ENCODE measurements around the gene RUNX3.

RUNX3 gene

DNA sequence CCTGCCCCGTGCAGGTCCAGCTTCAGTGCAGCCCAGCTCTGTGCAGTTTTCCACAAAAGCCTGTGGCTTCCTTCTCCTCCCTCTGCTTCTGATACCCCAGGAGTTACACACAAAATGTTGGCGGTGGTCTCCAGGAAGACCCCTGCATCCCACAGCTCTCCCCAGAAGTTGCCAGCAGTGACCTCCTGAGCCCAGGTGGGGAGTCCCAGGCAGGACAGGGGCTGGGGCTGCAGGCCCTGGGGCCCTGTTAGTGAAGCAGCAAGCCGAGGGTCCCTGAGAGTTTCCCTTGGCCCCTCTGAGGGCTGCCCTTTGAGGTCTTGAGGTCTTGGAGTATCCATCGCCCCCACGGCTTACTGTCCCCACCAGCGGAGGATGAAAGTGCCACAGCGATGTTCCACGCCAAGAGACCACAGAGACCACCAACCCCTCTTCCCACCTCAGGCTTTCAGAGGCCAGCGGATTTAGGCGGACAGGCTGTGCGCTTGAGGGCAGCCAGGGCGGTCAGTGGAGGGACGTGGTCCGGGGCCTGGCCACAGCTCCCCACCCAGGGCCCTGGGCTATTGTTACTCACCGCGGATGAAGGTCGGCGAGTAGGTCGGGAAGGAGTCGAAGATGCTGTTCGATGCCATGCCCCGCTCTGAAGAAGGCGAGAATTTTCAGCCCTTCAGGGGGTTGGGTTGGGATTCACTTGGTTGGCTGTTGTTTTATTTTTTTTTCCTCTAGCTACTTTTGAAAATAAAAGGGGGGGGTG is 34.0 kb upstream of the RUNX3 start:
- DNase-seq (ENCODE audit: extremely low spot score, insufficient read length, low read depth): no peak
- no peak for FAIRE-seq

DNA sequence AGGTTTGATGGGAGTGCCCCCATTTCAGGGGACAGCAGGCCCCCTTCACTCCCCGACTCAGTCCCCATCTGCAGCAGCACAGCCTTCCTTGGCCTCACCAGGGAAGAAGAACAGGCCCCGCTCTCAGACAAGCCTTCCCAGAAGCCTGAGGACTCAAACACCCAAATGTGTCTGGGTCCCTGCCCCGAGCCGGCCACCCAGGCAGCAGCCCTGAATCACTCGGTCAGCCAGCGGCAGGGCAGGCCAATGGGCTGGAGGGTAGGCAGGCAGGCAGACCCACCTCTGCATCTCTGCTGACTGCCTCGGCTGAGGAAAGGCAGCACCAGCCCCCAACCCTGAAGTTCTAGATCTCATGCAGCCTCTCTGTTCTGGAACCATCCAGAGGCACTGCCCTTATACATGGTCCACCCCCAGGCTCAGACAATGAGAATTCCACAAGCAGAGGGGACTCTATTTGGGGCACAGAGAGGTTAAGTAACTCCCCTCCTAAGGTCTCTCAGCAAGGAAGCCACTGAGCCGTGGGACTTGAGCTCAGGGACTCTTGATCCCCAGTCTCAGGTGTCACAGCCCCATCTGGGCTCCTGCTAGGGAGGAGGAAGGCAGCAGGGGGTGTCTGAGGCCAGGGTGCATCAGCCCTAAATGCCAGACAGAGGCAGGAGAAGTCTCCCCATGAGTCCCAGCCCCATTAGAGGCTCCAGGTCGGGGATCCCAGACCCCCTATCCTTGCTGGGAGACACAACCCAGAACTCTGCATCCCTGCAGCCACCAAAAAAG is 33.2 kb upstream of the RUNX3 start:
- FAIRE-seq (peak; percentile 97), DNase-seq (ENCODE audit: extremely low spot score, insufficient read length, low read depth) (no peak)

DNA sequence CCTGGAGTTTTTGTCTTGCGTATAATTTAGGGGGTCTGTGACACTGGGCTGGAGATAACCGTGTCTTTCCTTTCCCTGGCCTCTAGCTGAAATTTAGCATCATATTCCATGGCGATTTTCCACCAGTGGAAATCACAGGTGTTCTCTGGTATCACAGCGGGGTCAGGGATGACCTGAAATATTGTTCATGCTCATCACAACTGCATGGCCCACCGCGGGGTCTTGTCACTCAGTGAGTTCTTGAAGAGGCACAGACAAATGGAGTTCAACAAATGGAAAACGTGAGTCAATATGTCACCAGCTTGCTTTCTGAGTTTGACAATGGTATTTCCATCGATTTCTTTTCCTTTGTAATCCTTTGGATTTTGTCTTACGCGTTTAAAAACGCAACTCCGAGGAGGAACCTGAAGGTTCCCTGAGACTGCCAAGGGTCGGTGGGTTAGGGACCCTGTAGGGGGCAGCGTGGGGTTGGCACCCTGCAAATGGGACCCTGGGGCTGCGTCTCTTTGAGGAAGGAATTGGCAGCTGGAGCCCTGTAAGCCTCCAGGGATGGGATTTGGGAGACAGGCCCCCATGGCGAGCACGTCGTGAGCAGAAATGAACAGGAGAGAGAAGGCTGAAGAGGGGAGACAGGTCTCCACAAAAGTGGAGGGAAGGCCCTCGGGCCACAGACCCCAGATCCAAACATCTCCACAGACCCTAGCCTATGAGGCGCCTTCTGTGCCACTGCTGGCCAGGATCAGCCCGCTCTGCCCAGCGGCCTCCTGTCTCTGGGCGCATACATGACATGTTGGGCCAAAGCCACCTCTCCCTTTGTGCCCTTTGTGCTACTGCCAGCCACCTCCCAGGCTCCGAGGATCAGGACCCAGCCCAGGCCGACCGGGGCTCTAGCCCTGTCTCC is 32.1 kb upstream of the RUNX3 start:
- FAIRE-seq (no peak), DNase-seq (ENCODE audit: extremely low spot score, insufficient read length, low read depth) (no peak)

DNA sequence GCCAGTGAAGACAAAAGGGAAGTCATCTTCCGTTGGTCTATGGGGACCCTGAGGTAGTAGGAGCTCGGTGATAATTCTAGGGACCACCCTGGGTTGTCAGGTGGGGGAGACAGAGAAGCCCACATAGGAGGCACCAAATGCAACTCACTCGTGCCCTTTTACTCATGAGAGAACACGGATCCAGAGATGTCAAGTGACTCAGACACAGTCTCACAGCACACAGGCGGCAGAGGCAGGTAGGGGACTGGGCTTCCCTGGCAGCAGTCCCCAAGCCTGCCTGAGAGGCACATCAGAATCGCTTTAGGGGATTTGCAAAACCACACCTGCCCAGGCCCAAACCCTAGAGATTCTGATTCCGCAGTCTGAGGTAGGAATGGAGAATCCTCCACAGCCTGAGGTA is 31.3 kb upstream of the RUNX3 start:
- DNase-seq (ENCODE audit: extremely low spot score, insufficient read length, low read depth): no peak
- no peak for FAIRE-seq

DNA sequence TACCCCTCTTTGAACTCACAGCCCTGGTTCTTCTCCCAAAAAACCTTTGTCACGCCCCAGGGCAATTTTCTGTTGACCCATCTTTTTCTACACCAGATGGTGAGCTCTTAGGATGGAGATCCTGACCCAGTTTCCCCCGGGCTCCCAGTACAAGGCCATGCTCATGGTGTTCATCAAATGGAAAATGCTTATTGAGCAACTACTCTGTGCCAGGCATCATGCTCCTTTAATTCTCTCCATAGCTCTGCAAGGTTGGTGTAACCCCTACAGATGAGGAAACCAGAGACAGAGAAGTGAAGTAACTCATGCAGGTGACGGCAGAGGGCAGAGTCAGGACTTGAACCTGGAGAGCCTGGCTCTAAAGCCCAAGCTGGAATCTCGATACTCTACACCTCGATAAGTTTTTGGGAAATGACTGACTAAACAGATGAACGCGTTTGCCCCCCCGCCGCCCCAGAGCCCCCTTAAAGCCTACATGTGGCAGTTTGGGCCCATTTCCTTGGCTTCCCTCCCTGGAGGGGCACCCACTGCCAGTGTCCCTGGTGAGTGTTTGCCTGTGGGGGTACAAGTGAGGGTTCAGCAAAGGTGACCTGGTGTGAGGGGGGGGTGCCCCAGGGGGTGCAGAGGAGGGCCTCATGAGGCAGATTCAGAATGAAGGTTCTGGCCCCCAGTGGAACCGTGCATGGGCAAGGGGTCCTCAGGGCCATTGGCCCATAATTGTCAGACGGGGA is 30.2 kb upstream of the RUNX3 start:
- DNase-seq (ENCODE audit: extremely low spot score, insufficient read length, low read depth): no peak
- no peak for FAIRE-seq

DNA sequence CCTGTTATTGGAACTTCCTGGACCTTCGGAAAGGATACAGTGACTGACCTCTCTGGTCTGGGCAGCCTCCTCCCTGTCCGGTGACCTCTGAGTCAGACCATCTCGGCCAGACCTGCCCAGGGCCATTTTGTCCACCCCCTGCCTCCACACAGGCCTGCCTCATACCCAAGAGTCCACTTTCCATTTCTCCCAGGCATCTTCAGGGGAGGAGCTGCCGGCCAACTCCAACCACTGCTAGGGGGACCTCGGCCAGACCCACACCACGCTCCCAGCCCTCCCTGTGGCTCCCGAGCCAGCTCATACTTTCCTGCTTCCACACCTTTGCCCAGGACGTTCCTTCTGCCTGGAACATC is 29.5 kb upstream of the RUNX3 start:
- FAIRE-seq (no peak), DNase-seq (ENCODE audit: extremely low spot score, insufficient read length, low read depth) (no peak)

DNA sequence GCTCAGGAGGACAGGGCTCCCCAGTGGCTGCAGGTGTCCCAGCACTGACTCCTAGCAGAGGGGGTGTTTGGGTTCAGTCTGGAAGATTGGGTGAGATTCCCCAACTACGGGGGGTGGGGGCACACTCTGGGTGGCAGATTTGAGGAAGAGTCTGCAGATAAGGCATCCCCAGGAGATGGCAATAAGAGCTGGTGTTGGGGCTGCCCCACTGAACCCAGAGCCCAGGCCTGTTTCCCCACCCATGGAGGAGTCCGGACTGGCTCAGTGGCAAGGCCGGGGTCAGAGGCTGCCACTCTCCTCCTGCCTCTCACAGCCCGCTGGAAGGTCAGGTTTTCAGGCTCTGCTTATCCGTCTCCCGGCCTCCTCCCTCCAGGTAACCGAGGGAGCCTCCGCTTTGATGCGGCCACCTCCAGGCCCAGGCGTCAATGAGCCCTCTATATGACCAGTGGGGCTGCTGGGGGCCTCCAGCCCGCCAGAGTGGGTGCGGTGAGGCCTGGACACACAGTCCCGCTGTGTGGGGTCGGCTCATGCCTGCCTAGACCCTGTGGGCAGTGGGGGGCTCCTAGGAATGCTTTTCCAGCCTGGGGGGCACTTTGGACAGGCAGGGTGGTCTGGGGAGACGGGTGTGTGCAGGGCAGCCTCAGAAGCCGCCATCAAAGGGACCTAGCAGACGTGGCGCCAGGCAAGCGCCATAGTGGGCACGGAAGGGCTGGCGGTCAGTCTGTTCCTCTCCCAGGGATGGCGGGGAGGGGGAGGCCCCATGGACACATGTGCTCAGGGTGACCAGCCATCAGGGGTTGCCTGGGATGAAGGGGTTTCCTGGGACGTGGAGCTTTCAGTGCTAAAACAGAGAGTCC is 28.9 kb upstream of the RUNX3 start:
- DNase-seq (ENCODE audit: extremely low spot score, insufficient read length, low read depth) (no peak), FAIRE-seq (no peak)

DNA sequence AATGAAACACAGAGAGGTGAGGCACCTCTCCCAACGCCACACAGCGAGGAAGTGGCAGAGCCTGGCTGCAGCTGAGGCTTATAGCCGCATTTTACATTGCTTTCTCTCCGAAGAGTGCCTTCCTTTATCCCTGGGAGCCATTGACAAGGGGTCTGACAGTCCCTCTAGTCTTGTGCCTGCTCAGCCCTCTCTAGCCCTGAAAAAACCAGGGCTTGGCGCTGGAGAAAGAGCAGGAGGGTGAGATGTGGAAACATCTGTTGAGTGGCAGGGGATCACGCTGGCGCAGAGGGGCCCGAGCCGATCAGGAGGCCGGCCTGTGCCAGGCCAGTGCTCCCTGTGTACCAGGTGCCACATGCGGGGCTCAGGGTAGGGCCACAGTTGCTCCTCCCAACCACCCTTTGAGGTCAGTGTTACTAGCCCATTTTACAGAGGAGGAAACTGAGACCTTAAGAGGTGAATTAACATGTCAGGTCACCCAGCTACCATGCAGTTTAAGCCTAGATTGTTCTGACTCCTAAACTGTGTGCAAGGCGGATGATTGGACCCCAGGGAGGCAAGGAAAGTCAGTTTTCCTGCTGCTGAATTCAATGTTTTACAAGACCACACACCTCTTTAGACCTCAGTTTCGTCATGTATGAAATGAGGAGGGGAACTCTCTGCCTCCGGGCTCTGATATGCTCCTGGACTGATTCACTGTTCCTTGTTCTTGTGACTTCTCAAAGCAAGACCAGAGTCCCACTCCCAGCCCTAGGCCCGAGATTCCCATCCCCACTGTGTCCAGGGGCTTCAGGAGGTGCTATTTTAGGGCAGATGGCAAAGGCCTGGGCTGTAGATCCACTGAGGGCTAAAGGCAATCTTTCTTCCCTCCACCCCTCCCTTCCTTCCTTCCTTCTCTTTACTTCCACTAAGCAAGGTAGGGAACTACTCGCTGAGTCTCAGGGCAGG is 28.0 kb upstream of the RUNX3 start:
- DNase-seq (ENCODE audit: extremely low spot score, insufficient read length, low read depth) (no peak), FAIRE-seq (peak; percentile 5)

DNA sequence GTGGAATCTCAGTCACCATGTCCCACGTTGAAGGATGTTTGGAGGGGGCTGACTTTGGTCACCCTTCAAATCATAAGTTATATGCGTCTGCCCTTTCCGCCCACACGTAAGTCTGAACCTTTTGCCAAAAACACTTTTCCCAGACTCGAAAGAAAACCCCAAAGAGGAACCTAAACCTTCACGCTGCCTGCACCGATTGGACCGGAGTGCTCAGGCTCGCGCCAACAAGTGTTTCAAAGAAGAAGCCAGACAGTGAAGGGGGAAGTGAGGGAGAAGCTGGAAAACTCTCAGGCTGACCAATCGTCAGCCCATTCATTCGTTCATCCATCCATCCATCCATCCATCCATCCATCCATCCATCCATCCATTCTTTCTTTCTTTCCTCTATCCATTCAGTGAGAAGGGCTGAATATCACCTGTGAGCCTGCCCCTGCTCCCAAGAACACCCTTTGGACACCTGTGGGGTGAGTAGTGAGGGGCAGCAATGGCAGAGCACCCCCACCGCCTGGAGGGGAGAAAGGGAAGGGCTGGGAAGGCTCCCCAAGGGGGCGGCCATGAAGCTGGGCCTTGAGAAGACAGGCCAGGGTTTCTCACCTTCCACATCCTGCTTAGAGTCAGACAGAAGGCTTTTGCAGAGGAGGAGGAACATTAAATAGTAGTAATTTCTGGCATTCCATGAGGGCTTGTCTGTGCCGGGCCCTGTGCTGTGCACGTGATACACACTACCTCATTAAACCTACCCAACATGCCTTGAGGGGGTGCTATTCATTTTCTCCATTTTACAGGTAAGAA is 27.1 kb upstream of the RUNX3 start:
- DNase-seq (ENCODE audit: extremely low spot score, insufficient read length, low read depth): no peak
- peak; percentile 93 for FAIRE-seq

DNA sequence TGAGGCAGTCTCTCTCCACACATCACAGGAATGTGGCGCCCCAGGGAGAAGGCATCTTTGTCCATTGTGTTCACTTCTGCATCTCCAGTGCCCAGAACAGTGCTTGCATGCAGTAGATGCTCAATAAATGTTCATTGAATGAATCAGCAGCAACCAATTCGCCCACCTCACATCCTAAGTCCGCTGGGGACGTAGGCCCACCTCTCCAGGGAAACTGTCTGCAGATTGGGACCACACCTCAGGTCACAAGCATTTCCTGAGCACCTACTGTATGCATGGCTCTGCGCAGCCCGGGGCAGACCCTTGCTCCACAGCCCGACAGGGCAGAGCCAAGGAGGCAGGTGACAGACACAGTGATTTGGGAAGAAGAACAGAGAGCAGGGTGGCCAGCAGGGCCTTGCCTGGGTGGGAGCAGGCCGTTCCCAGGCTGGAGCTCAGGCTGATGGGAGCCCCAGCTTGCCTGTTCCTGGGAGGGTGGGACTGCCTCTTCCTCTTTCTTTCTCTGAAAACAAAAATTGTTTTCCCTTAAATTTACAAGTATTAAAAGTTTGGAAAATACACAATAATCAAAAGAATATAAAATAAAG is 25.8 kb upstream of the RUNX3 start:
- no peak for DNase-seq (ENCODE audit: extremely low spot score, insufficient read length, low read depth)
- no peak for FAIRE-seq

DNA sequence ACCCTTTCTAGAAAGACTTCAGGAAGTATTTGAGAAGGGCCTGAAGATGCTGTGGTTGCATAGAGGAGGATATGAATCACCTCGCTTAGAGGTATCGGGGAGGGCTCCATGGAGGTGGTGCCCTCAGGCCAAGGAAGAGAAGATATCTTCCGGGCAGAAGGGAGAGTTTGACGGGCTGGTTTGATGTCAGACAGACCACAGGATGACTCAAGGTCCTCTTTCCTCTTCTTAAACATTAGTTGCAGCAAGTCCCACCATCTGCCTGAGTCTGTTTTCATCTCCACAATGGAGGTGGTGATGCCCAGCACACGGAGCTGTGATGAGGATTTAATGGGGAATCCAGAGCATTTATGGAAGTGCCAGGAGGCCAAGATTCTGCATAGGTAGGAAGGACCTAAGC is 25.1 kb upstream of the RUNX3 start:
- DNase-seq (ENCODE audit: extremely low spot score, insufficient read length, low read depth): no peak
- FAIRE-seq: peak; percentile 95

DNA sequence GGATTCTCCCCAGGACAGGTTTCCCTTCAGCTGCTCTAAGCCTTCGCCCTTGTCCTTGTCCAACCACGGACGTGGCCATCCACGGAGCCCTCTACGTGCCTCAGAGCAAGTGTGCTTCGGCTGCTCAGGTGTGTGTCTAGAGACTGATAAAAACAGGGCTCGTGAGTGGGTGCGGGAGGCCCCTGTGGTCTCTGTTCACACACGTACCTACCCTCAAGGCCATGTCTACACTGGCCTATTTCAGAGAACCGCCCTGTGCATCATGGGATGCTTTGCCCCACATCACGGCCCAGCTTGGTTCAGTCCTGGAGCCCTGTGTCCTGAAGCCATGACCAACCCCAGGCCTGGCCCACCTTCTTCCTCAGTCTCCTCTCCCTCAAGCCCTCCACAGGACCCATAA is 24.6 kb upstream of the RUNX3 start:
- no peak for FAIRE-seq

DNA sequence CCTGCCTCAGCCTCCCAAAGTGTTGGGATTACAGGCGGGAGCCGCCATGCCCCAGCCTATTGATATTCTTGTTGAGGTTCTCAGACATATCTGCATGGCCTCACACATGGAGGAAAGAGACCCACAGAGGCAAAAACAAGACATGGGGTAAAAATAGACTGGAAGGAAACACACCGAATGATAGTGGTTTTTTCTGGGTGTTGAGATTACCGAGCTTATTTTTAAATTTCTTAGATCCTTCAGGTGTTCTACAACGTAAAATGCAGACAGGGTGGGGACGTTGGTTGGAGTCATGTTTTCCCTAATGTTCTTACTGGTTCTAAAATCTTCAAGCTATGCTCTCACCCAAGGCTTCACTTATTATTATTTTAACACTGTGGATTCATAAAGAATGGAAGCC is 23.9 kb upstream of the RUNX3 start:
- FAIRE-seq: no peak
- no peak for DNase-seq (ENCODE audit: extremely low spot score, insufficient read length, low read depth)

More for the DNA sequence above, 24.6 kb upstream of the RUNX3 start:
- no peak for DNase-seq (ENCODE audit: extremely low spot score, insufficient read length, low read depth)

DNA sequence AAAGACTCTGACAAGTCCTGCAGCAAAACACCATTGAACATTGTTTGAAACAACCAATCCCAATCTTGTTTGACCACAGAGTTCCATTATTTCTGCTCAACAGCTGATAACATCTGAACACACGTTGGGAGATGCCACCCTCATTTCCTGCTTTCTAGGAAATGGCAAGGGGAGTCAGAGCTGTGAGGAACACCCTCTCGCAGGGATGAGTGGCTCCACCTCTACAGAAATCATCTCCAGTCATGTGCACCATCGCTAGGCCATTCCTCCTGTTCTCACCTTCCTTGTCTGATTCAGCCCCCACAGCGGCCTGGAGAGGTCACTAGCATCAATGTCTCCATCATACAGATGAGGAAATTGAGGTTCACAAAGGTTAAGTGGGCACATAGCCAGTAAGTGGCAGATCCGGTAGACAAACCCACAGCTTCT is 22.4 kb upstream of the RUNX3 start:
- FAIRE-seq (peak; percentile 94), DNase-seq (ENCODE audit: extremely low spot score, insufficient read length, low read depth) (no peak)

DNA sequence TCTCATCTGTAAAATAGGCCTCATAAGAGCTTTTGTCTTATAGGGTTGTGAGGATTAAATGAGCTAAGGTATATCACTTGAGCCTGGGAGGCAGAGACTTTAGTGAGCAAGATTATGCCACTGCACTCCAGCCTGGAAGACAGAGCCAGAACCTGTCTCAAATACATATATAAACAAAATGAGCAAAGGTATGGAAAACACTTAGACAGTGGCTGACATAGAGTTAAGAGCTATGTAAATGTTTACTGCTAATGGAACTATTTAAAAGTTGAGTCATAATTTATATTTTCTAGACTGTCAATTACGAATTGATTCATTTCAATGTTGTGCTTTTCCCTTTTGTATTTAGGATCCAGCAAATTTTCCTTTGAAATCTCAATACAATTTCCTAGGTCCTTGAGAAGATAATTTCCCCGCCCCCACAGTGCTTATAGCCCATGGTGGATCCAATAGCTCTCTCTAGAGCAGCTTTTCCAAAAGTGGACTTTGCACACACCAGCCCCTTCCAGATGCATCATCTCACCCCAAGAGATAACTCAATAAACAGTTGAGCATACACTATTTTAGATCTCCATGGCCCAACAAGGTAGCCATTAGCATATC is 21.8 kb upstream of the RUNX3 start:
- DNase-seq (ENCODE audit: extremely low spot score, insufficient read length, low read depth) (no peak), FAIRE-seq (no peak)

DNA sequence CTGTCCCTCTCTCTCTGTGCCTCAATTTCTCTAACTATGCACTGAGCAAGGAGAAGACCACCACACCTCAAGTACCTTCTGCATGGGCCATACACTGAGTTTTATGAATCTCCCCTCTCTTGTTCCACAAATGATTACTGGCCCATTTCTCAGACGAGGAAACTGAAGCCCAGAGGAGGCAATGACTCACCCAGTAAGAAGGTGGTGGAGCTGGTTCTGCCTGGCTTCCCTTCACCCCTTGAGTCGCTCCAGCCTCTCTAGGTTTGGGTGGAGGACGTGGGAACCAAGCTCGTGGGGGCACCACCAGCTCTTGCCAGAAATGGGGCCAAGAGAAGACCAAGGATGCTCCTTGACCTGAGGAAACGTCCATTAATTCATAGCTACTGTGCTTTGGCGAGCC is 21.3 kb upstream of the RUNX3 start:
- DNase-seq (ENCODE audit: extremely low spot score, insufficient read length, low read depth) (no peak), FAIRE-seq (peak; percentile 35)
